MM.1S (cell line): ENCODE measurements around the gene CAND2.

Experiments used
- DNase-seq: peaks from one replicate; pipeline ENCODE4 v3.0.0-alpha.2; 2015
- H2AFZ ChIP-seq: fragments of 300-600 bp; sonication (generic); 2 replicates; pipeline ENCODE4 v1.6.0; 2016; ENCODE audit warnings: antibody characterized with exemption, low read length
- H3F3A ChIP-seq: fragments of 300-600 bp; sonication (generic); 2 replicates; pipeline ENCODE4 v1.6.1; 2016; ENCODE audit warnings: mild to moderate bottlenecking, antibody characterized with exemption, low read length, moderate library complexity, mixed read lengths; ENCODE audit not compliant: insufficient read depth
- H3K27ac ChIP-seq: fragments of 300-600 bp; sonication (generic); 2 replicates; pipeline ENCODE4 v1.5.1; 2016; ENCODE audit warnings: mild to moderate bottlenecking, low read length
- H3K27me3 ChIP-seq: fragments of 300-600 bp; sonication (generic); replicated peaks from 2 replicates; pipeline ENCODE4 v1.6.0; 2016; ENCODE audit warnings: low read length; ENCODE audit not compliant: insufficient read depth
- H3K36me3 ChIP-seq: fragments of 300-600 bp; sonication (generic); replicated peaks from 2 replicates; pipeline ENCODE4 v1.6.1; 2016; ENCODE audit warnings: mild to moderate bottlenecking, low read length, mixed read lengths; ENCODE audit not compliant: insufficient read depth
- H3K4me1 ChIP-seq: fragments of 300-600 bp; sonication (generic); 2 replicates; pipeline ENCODE4 v1.6.1; 2016; ENCODE audit warnings: low read length, mixed read lengths
- H3K4me2 ChIP-seq: fragments of 300-600 bp; sonication (generic); 2 replicates; pipeline ENCODE4 v1.6.0; 2016; ENCODE audit warnings: low read depth, low read length
- H3K4me3 ChIP-seq: fragments of 300-600 bp; sonication (generic); 2 replicates; pipeline ENCODE4 v1.5.1; 2016; ENCODE audit warnings: low read length, mixed read lengths
- H3K79me2 ChIP-seq: fragments of 300-600 bp; sonication (generic); 2 replicates; pipeline ENCODE4 v1.6.1; 2016; ENCODE audit warnings: mixed run types, low read length, mixed read lengths
- H3K9ac ChIP-seq: fragments of 300-600 bp; sonication (generic); 2 replicates; pipeline ENCODE4 v1.6.1; 2016; ENCODE audit warnings: low read length, mixed read lengths
- H3K9me2 ChIP-seq: fragments of 300-600 bp; sonication (generic); replicated peaks from 2 replicates; pipeline ENCODE4 v1.6.1; 2016; ENCODE audit warnings: mild to moderate bottlenecking, low read length, mixed read lengths; ENCODE audit not compliant: insufficient read depth
- H3K9me3 ChIP-seq: fragments of 300-600 bp; sonication (generic); replicated peaks from 2 replicates; pipeline ENCODE4 v1.6.1; 2016; ENCODE audit warnings: mild to moderate bottlenecking, low read length, mixed read lengths; ENCODE audit not compliant: insufficient read depth
- H4K20me1 ChIP-seq: fragments of 300-600 bp; sonication (generic); 2 replicates; pipeline ENCODE4 v1.6.1; 2016; ENCODE audit warnings: mild to moderate bottlenecking, low read length, moderate library complexity, mixed read lengths; ENCODE audit not compliant: insufficient read depth
- EZH2 ChIP-seq: fragments of 300-600 bp; sonication (generic); optimal IDR thresholded peaks from 2 replicates; pipeline ENCODE3; 2017; ENCODE audit warnings: low read depth, mild to moderate bottlenecking, antibody characterized with exemption, low read length, mixed read lengths
- EZH2phosphoT487 ChIP-seq: fragments of 300-600 bp; sonication (generic); IDR thresholded peaks from 2 replicates; pipeline ENCODE4 v1.6.1; 2018; ENCODE audit warnings: antibody characterized with exemption, low read length
- TF ChIP-seq, protein P1 (sequence below): fragments of 300-600 bp; sonication (generic); IDR thresholded peaks from 2 replicates; pipeline ENCODE4 v1.5.1; 2016; ENCODE audit warnings: antibody characterized with exemption, low read length, mixed read lengths

The CAND2 gene

DNA sequence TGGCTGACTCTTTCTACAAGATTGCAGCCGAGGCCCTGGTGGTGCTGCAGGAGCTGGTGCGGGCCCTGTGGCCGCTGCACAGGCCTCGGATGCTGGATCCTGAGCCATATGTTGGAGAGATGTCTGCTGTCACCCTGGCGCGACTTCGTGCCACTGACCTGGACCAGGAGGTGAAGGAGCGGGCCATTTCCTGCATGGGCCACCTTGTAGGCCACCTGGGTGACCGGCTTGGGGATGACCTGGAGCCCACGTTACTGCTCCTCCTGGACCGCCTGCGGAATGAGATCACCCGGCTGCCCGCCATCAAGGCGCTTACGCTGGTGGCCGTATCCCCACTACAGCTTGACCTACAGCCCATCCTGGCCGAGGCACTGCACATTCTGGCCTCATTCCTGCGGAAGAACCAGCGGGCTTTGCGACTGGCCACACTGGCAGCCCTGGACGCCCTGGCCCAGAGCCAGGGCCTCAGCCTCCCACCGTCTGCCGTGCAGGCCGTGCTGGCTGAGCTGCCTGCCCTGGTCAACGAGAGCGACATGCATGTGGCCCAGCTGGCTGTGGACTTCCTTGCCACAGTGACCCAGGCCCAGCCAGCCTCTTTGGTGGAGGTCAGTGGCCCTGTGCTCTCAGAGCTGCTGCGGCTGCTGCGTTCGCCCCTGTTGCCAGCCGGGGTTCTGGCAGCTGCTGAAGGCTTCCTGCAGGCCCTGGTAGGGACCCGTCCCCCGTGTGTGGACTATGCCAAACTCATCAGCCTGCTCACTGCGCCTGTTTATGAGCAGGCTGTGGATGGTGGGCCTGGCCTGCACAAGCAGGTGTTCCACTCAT is 20.3 kb downstream of the CAND2 start:
- Histone ChIP-seq H2AFZ (no peak overlapping the region), H3K9me3 (no peaks in the 10 kb centered on the region), H3K27me3 (no peaks in the 10 kb centered on the region), H3K9me2 (no peaks in the 10 kb centered on the region), H3K9ac (no peak overlapping the region), H3K36me3 (no peaks in the 10 kb centered on the region), H3K27ac (no peak overlapping the region), H3K4me3 (no peak overlapping the region), H3K4me2 (no peak overlapping the region), H3F3A (no peaks in the 10 kb centered on the region), H3K79me2 (no peaks in the 10 kb centered on the region), H4K20me1 (no peaks in the 10 kb centered on the region), H3K4me1 (no peaks in the 10 kb centered on the region)
- DNase-seq, result no peak
- TF ChIP-seq EZH2phosphoT487, result no peak

DNA sequence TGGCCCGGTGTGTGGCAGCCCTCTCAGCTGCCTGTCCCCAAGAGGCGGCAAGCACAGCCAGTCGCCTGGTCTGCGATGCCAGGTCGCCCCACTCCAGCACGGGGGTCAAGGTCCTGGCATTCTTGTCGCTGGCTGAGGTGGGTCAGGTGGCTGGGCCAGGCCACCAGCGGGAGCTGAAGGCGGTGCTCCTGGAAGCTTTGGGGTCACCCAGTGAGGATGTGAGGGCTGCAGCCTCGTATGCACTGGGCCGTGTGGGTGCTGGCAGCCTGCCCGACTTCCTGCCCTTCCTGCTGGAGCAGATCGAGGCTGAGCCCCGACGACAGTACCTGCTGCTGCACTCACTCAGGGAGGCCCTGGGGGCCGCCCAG is 20.8 kb downstream of the CAND2 start:
- DNase-seq, result no peak
- no peaks in the 10 kb centered on the region for H3F3A ChIP-seq
- H3K79me2 ChIP-seq, result no peaks in the 10 kb centered on the region
- H3K27me3 ChIP-seq, result no peaks in the 10 kb centered on the region
- no peak overlapping the region for H3K4me2 ChIP-seq
- no peaks in the 10 kb centered on the region for H3K9me3 ChIP-seq
- no peak for TF ChIP-seq EZH2
- TF ChIP-seq, protein P1, sequence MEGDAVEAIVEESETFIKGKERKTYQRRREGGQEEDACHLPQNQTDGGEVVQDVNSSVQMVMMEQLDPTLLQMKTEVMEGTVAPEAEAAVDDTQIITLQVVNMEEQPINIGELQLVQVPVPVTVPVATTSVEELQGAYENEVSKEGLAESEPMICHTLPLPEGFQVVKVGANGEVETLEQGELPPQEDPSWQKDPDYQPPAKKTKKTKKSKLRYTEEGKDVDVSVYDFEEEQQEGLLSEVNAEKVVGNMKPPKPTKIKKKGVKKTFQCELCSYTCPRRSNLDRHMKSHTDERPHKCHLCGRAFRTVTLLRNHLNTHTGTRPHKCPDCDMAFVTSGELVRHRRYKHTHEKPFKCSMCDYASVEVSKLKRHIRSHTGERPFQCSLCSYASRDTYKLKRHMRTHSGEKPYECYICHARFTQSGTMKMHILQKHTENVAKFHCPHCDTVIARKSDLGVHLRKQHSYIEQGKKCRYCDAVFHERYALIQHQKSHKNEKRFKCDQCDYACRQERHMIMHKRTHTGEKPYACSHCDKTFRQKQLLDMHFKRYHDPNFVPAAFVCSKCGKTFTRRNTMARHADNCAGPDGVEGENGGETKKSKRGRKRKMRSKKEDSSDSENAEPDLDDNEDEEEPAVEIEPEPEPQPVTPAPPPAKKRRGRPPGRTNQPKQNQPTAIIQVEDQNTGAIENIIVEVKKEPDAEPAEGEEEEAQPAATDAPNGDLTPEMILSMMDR, result no peak
- no peak for TF ChIP-seq EZH2phosphoT487
- H3K9me2 ChIP-seq, result no peaks in the 10 kb centered on the region
- H3K4me3 ChIP-seq, result no peak overlapping the region
- no peak overlapping the region for H3K9ac ChIP-seq
- H4K20me1 ChIP-seq, result no peaks in the 10 kb centered on the region
- no peak overlapping the region for H3K27ac ChIP-seq
- H3K4me1 ChIP-seq, result no peaks in the 10 kb centered on the region
- no peaks in the 10 kb centered on the region for H3K36me3 ChIP-seq
- no peak overlapping the region for H2AFZ ChIP-seq

DNA sequence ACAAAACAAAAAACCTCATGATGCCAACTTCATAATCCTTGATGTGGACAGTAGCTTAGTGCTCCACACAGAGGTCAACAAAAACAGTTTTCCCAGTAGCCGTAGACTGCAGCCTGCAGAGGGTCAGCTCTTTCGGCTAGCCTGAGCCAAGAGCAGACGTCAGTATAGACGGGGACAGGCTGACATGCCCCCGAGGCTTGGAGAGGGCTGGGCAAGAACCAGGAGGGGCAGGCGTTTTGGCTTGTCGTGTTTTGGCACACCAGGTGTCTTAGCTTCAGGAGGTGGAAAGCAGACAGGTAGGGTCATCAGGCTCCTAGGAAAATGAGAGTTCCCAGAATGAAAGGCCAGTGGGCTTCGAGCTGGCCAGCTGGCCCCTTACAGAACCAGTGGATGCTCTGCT is 21.8 kb downstream of the CAND2 start:
- H3K4me1 ChIP-seq, result no peaks in the 10 kb centered on the region
- H3K9ac ChIP-seq, result no peak overlapping the region
- H2AFZ ChIP-seq, result no peak overlapping the region
- no peak for DNase-seq
- H3K79me2 ChIP-seq, result no peaks in the 10 kb centered on the region
- H3K36me3 ChIP-seq, result no peaks in the 10 kb centered on the region
- H3K4me3 ChIP-seq, result no peak overlapping the region
- no peak overlapping the region for H3K4me2 ChIP-seq
- H3F3A ChIP-seq, result no peaks in the 10 kb centered on the region
- H4K20me1 ChIP-seq, result no peaks in the 10 kb centered on the region
- TF ChIP-seq EZH2phosphoT487 (no peak), EZH2 (no peak)
- TF ChIP-seq, protein P1, result no peak
- H3K9me3 ChIP-seq, result no peaks in the 10 kb centered on the region
- H3K27ac ChIP-seq, result no peak overlapping the region
- H3K27me3 ChIP-seq, result no peaks in the 10 kb centered on the region
- no peaks in the 10 kb centered on the region for H3K9me2 ChIP-seq

DNA sequence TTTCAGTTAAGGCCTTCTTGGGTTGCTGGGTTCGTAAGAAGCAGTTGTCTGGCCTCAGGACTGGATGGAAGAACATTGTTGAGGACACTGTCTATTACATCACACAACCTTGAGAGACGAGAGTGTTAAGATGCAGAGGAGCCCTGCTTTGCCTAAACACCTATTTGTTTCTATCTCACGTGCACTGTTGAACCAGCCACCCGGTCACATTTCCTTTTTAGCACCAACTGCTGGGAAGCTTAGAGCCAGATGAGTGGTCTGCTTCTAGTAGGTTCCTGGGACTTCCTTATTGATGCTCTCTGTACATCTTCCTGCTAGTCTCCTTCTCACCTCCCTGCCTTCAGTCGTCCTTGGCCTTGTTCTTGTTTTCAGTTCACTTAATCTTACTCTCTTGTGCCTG is 22.3 kb downstream of the CAND2 start:
- Histone ChIP-seq H3K4me3 (no peak overlapping the region), H3K27ac (no peak overlapping the region), H2AFZ (no peak overlapping the region), H3K9me2 (no peaks in the 10 kb centered on the region), H3K27me3 (no peaks in the 10 kb centered on the region), H3K9ac (no peak overlapping the region), H3K4me1 (no peaks in the 10 kb centered on the region), H4K20me1 (no peaks in the 10 kb centered on the region), H3K79me2 (no peaks in the 10 kb centered on the region), H3F3A (no peaks in the 10 kb centered on the region), H3K36me3 (no peaks in the 10 kb centered on the region), H3K4me2 (no peak overlapping the region), H3K9me3 (no peaks in the 10 kb centered on the region)
- DNase-seq, result no peak
- TF ChIP-seq EZH2, result no peak
- TF ChIP-seq EZH2phosphoT487, result no peak
- TF ChIP-seq, protein P1, result no peak
